Testis (tissue), 3 donors: ENCODE measurements around the gene GNLY. TPM values are rescaled to one million over a fixed set of nuclear protein-coding genes. Genes with fewer than 3 reads are reported as not detected.

Source experiments
- DNase-seq: peaks from one replicate; pipeline ENCODE4 v3.0.0-alpha.2; 2019
- H3K27ac ChIP-seq, 2 donors: fragments of 200-600 bp; sonication (generic); one replicate each; pipeline ENCODE4 v1.5.1; 2019
- H3K27me3 ChIP-seq: fragments of 200-600 bp; sonication (generic); one replicate; pipeline ENCODE4 v1.5.1; 2019
- H3K36me3 ChIP-seq: fragments of 200-600 bp; sonication (generic); one replicate; pipeline ENCODE4 v1.5.1; 2017; ENCODE audit warnings: low read depth; ENCODE audit errors: missing control alignments
- H3K4me1 ChIP-seq: fragments of 200-600 bp; sonication (generic); one replicate; pipeline ENCODE4 v1.5.1; 2019
- H3K4me3 ChIP-seq, 2 donors: fragments of 200-600 bp; sonication (generic); one replicate each; pipeline ENCODE4 v1.5.1; 2017 to 2019
- H3K9me3 ChIP-seq: fragments of 200-600 bp; sonication (generic); one replicate; pipeline ENCODE4 v1.5.1; 2017
- POLR2A ChIP-seq: fragments of 450-650 bp; IDR thresholded peaks from one replicate; pipeline ENCODE4 v1.6.1; 2017; ENCODE audit warnings: antibody characterized with exemption, mild to moderate bottlenecking, moderate library complexity
- WGBS, 2 donors: methylation state at CpG; one replicate each; pipeline ENCODE4 v1.1.5; 2018; 5-methylcytosine and 5-hydroxymethylcytosine counted together
- intact Hi-C: fragments of 100-400 bp; cut with DNase I; formaldehyde crosslinking; loops from one replicate; pipeline ENCODE4 v1.15.1; 2023; ENCODE audit warnings: low total_unique reads
- polyA plus RNA-seq: library from polyadenylated mRNA; stranded (reverse); fragments of 350-450 nt; fragmentation: Illumina TruSeq; extraction: RNeasy Lipid Tissue Mini Kit (QIAGEN cat#74804); gene quantifications from one replicate; pipeline ENCODE4 v1.2.3, GENCODE V29; 2014; ENCODE audit warnings: low read depth, low replicate concordance; ENCODE audit not compliant: insufficient read depth
- small RNA-seq, 2 donors: library from RNA; depleted of rRNA; stranded (forward); fragments of <200 nt; gene quantifications; one replicate each; pipeline ENCODE3, GENCODE V24; 2016
- total RNA-seq, 2 donors: library from RNA; depleted of rRNA; stranded (reverse); fragments of >200 nt; gene quantifications; one replicate each; pipeline ENCODE4 v1.2.3, GENCODE V29; 2016
- TF ChIP-seq, protein P1 (sequence below), 3 experiments: fragments of 450-650 bp in 2 of 3; fragments of 200-600 bp in 1 of 3; sonication (generic) in 1 of 3; IDR thresholded peaks; one replicate each; pipeline ENCODE4 v1.5.1; 2016 to 2019; ENCODE audit warnings: antibody characterized with exemption in 3 of 3, mild to moderate bottlenecking in 2 of 3, moderate library complexity in 1 of 3

The GNLY gene
- total and polyA plus RNA-seq, 3 donors from 2014 or later = 0.43 to 2.6 (median 2.2) TPM

GRCh38 chr2:85748039-85748734 lies 54.0 kb downstream of the GNLY start:
- intact Hi-C loops = no loop called here
- no peak overlapping the region for H3K27ac ChIP-seq
- WGBS, 2 donors = 89 to 91% methylated on average over 9 of the region's 9 CpGs

More at GRCh38 chr2:85748039-85748734, 54.0 kb downstream of the GNLY start:
- DNase-seq = no peak
- no peak for TF ChIP-seq POLR2A
- TF ChIP-seq, protein P1, sequence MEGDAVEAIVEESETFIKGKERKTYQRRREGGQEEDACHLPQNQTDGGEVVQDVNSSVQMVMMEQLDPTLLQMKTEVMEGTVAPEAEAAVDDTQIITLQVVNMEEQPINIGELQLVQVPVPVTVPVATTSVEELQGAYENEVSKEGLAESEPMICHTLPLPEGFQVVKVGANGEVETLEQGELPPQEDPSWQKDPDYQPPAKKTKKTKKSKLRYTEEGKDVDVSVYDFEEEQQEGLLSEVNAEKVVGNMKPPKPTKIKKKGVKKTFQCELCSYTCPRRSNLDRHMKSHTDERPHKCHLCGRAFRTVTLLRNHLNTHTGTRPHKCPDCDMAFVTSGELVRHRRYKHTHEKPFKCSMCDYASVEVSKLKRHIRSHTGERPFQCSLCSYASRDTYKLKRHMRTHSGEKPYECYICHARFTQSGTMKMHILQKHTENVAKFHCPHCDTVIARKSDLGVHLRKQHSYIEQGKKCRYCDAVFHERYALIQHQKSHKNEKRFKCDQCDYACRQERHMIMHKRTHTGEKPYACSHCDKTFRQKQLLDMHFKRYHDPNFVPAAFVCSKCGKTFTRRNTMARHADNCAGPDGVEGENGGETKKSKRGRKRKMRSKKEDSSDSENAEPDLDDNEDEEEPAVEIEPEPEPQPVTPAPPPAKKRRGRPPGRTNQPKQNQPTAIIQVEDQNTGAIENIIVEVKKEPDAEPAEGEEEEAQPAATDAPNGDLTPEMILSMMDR (IDR thresholded peaks at IDR 0.05) = no peak
- H3K4me1 ChIP-seq = peaks cover 36% of the 10 kb centered on the region
- no peaks in the 10 kb centered on the region for H3K9me3 ChIP-seq
- H3K27me3 ChIP-seq = no peaks in the 10 kb centered on the region
- no peak overlapping the region for H3K4me3 ChIP-seq
- H3K36me3 ChIP-seq = no peaks in the 10 kb centered on the region

Small RNA genes within 50 kb of the gene (small RNA-seq; reads per million reads assigned to genes)
- 0 reads per million in 2 donors for gene RNU1-38P

Other genes with a start within 250 kb of the GNLY start
- gene MAT2A, start 155.2 kb upstream of the GNLY start, total RNA-seq = 100 to 1,000 TPM; 219 to 268 TPM
- gene MAT2A, start 155.2 kb upstream of the GNLY start, polyA plus RNA-seq = 198 TPM
- 10 to 100 TPM; 26.8 to 31.8 TPM for gene GGCX, start 132.9 kb upstream of the GNLY start, total RNA-seq
- 21.1 TPM for gene GGCX, start 132.9 kb upstream of the GNLY start, polyA plus RNA-seq
- gene VAMP8, start 116.8 kb upstream of the GNLY start, total RNA-seq = 10 to 100 TPM; 10.8 to 13.9 TPM
- 59.0 TPM for gene VAMP8, start 116.8 kb upstream of the GNLY start, polyA plus RNA-seq
- gene VAMP5, start 109.9 kb upstream of the GNLY start, total RNA-seq = 10 to 100 TPM in 1 of 2 donors, 1 to 10 TPM in 1; 4.9 to 17.5 TPM
- gene VAMP5, start 109.9 kb upstream of the GNLY start, polyA plus RNA-seq = 36.8 TPM
- 100 to 1,000 TPM; 119 to 137 TPM for gene RNF181, start 98.6 kb upstream of the GNLY start, total RNA-seq
- gene RNF181, start 98.6 kb upstream of the GNLY start, polyA plus RNA-seq = 189 TPM
- 10 to 100 TPM; 33.1 to 44.0 TPM for gene TMEM150A, start 91.7 kb upstream of the GNLY start, total RNA-seq
- gene TMEM150A, start 91.7 kb upstream of the GNLY start, polyA plus RNA-seq = 39.3 TPM
- gene C2orf68, start 82.3 kb upstream of the GNLY start, total RNA-seq = 10 to 100 TPM; 22.9 to 37.6 TPM
- 55.7 TPM for gene C2orf68, start 82.3 kb upstream of the GNLY start, polyA plus RNA-seq
- gene USP39, start 78.2 kb upstream of the GNLY start, total RNA-seq = 10 to 100 TPM; 74.9 to 96.8 TPM
- gene USP39, start 78.2 kb upstream of the GNLY start, polyA plus RNA-seq = 49.8 TPM
- gene SFTPB, start 26.2 kb upstream of the GNLY start, total RNA-seq = under 1 TPM in 1 of 2 donors, not detected in 1; 0.25 TPM
- 0.36 TPM for gene SFTPB, start 26.2 kb upstream of the GNLY start, polyA plus RNA-seq
- gene ATOH8, start 59.6 kb downstream of the GNLY start, total RNA-seq = 10 to 100 TPM; 14.2 to 16.8 TPM
- gene ATOH8, start 59.6 kb downstream of the GNLY start, polyA plus RNA-seq = 13.5 TPM
- gene ST3GAL5, start 194.6 kb downstream of the GNLY start, total RNA-seq = 10 to 100 TPM; 38.3 to 60.0 TPM
- gene ST3GAL5, start 194.6 kb downstream of the GNLY start, polyA plus RNA-seq = 48.2 TPM